IPS-NIHi7 (cell line): ENCODE measurements around the gene PFDN1.

Experiments used
- DNase-seq: peaks from one replicate; pipeline ENCODE4 v3.0.0; 2012; ENCODE audit warnings: mixed read lengths; ENCODE audit errors: extremely low spot score

Gene PFDN1

GRCh38 chr5:140328036-140328764 lies 25.3 kb upstream of the PFDN1 start:
- DNase-seq, result no peak

- DNase-seq, result no peak
Measured at GRCh38 chr5:140327589-140327988, 24.7 kb upstream of the PFDN1 start.

- no peak for DNase-seq
Measured at GRCh38 chr5:140325486-140325885, 22.6 kb upstream of the PFDN1 start.

GRCh38 chr5:140324617-140325241 lies 21.8 kb upstream of the PFDN1 start:
- DNase-seq, result no peak

GRCh38 chr5:140324041-140324600 lies 21.2 kb upstream of the PFDN1 start:
- DNase-seq, result no peak

- peak; percentile 29 for DNase-seq
Measured at GRCh38 chr5:140322751-140323731, 20.1 kb upstream of the PFDN1 start.

GRCh38 chr5:140321796-140322195 lies 18.9 kb upstream of the PFDN1 start:
- no peak for DNase-seq

GRCh38 chr5:140319833-140320232 lies 16.9 kb upstream of the PFDN1 start:
- no peak for DNase-seq

- no peak for DNase-seq
Measured at GRCh38 chr5:140318792-140319191, 15.9 kb upstream of the PFDN1 start.

- no peak for DNase-seq
Measured at GRCh38 chr5:140317859-140318258, 15.0 kb upstream of the PFDN1 start.

GRCh38 chr5:140312791-140313189 lies 9.9 kb upstream of the PFDN1 start:
- no peak for DNase-seq

- peak; percentile 17 for DNase-seq
Measured at GRCh38 chr5:140312067-140312790, 9.3 kb upstream of the PFDN1 start.

GRCh38 chr5:140311011-140311467 lies 8.1 kb upstream of the PFDN1 start:
- DNase-seq, result no peak

- DNase-seq, result no peak
Measured at GRCh38 chr5:140310434-140310833, 7.5 kb upstream of the PFDN1 start.

GRCh38 chr5:140309706-140310249 lies 6.9 kb upstream of the PFDN1 start:
- DNase-seq, result no peak

- DNase-seq, result no peak
Measured at GRCh38 chr5:140305471-140305870, 2.6 kb upstream of the PFDN1 start.

- no peak for DNase-seq
Measured at GRCh38 chr5:140303966-140304365, 1.1 kb upstream of the PFDN1 start.

- no peak for DNase-seq
Measured at GRCh38 chr5:140301136-140301535, 1.8 kb downstream of the PFDN1 start.

- DNase-seq, result no peak
Measured at GRCh38 chr5:140299056-140299455, 3.8 kb downstream of the PFDN1 start.

GRCh38 chr5:140298183-140298601 lies 4.7 kb downstream of the PFDN1 start:
- DNase-seq, result no peak

GRCh38 chr5:140297283-140297682 lies 5.6 kb downstream of the PFDN1 start:
- no peak for DNase-seq
